ENCODE measurements around the gene PRICKLE4.

DNA sequence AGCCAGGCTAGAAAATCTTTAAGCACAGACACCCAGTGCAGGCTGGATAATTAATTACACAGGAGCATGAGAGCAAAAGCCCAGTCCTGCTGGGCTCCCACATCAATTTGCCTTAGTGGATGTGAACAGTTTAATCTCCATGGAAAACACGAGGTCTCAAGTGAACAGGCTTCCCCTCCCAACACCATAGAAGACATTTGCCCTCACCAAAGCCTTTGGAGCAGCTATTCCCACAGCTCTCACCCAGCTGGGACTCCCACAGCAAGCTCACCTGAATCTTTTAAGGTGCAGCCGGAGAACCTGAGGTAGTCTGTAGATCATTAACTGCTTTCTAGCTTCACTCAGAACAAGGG is 19.0 kb downstream of the PRICKLE4 start:
- TF ChIP-seq, protein P1, sequence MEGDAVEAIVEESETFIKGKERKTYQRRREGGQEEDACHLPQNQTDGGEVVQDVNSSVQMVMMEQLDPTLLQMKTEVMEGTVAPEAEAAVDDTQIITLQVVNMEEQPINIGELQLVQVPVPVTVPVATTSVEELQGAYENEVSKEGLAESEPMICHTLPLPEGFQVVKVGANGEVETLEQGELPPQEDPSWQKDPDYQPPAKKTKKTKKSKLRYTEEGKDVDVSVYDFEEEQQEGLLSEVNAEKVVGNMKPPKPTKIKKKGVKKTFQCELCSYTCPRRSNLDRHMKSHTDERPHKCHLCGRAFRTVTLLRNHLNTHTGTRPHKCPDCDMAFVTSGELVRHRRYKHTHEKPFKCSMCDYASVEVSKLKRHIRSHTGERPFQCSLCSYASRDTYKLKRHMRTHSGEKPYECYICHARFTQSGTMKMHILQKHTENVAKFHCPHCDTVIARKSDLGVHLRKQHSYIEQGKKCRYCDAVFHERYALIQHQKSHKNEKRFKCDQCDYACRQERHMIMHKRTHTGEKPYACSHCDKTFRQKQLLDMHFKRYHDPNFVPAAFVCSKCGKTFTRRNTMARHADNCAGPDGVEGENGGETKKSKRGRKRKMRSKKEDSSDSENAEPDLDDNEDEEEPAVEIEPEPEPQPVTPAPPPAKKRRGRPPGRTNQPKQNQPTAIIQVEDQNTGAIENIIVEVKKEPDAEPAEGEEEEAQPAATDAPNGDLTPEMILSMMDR (IDR thresholded peaks at IDR 0.05; ENCODE audit: poor library complexity): no peak
- TF ChIP-seq EZH2 (IDR thresholded peaks at IDR 0.05; ENCODE audit: borderline replicate concordance): no peak
